ACHN (cell line): ENCODE results near the gene POU3F1.

ENCODE experiments used
- DNase-seq: peaks from one replicate; pipeline ENCODE4 v3.0.0-alpha.2; 2015
- in situ Hi-C: cut with HindIII; loops from 2 replicates; pipeline ENCODE4 v1.10.0; 2017; ENCODE audit warnings: low sequenced_read_pairs, low pct_ligation_motif_present, low pct_unique_long_range_greater_than_20kb

POU3F1 gene

GRCh38 chr1:37998913-37999429, 47.6 kb downstream of the POU3F1 start:
- DNase-seq = no peak
- in situ Hi-C loops = no loop called here

DNA sequence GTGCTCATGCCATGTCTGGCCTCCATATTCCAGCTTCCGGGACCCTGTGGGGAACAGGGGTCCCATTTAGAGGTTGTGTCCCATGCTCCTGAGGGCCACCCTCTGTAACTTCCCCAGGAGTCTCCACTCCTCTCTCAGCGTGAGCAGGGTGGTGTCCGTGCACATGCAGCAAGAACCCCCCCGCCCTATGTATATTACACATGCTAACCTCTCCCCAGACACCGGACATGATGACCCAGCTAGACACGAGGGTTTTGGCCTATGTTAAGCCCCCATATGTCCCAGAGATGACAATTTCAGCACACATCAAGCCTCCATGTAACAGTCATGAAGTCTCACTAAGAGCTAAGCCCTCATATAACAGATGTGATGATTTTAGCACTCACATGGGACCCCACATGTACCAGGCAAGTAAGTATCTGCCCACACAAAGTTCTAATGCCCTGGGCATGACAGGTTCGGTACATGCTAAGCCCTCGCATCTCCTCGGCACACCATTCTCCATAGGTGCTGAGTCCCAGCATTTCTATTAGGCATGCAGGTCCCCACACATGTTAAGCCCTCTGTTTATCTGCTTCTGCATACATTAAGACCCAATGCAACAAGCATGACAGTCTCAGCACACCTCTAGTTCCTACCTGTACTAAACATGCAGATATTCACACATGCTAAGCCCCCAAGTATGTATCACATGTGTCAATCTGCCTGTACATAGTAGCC, 48.3 kb downstream of the POU3F1 start:
- in situ Hi-C loops = no loop called here
- DNase-seq = no peak

DNA sequence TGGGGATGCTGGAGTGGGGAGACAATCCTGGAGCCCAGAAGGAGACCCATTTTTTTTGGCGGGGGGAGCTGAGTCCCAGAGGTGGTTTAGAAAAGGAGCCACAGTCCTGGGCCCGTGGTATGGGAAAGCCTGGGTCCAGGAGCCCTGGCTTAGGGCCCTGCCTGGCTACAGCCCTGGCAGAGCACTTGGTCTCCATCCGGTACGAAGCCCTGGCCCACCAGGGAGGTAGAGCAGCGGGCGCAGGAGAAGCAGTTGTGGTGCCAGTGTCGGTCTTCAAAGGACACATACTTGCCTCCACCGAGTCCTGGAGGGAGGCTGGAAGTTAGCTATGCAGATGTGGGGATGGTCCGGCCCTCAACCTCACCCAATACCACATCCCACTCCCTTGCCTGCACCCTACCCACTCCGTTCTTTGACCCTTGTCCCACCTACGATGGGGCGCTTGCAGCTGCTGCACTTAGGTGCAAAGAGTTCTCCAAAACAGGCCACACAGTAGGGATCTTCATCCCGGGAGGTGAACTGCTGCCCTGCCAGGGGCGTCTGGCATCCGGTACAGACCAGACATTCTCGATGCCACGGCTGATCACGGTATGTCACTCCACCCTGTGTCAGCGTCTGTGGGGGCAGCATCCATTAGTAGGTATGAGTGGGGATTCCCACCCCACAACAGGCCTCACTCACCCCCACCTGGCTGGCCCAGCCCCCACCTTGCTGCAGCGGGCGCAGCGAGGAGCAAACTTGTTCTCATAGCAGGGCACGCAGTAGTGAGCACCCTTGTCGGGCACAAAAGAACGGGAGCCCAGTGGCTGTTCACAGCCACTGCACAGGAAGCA, 49.1 kb downstream of the POU3F1 start:
- DNase-seq = no peak
- in situ Hi-C loops = no loop called here

- in situ Hi-C loops = no loop called here
- peak; percentile 39 for DNase-seq
These were observed 50.7 kb downstream of the POU3F1 start for GRCh38 chr1:37995751-37996345.

DNA sequence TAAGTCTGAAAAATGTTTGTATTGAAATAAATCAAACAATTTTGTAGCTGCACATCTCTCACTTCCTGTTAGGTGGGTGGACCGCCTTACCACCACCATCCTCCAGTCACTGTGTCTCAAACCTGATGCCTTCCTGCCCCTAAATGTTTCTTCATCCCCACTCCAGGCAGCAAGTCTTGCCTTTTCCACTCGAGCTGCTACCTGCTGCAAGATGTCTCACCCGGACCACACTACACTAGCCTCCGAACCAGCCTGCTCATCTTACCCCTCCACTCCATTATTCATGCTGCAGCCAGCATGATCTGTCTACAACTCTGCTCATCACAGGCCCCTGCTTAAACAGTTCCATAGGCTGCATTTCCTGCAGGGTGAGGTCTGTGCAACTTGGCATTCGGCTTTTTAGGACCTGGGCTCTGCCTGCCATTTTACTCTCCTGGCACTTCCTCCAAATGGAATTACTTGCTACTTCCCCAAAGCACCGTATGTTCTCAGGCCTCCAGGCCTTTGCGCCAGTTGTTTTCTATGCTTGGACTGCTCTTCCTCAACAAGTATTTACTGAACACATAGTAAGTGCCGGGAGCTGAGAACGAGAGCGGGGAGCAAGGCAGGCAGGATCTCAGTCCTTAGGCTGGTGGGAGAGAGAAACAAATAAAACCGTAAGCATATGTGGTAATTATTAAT, 51.6 kb downstream of the POU3F1 start:
- DNase-seq = no peak
- in situ Hi-C loops = no loop called here
